ENCODE data around the gene ZNF492. TPM values are rescaled to one million over a fixed set of nuclear protein-coding genes. Genes with fewer than 3 reads are reported as not detected.

The ZNF492 gene
- total RNA-seq, 1 donor from 2014 or later: 0.11 TPM

Other genes starting within 250 kb of the ZNF492 start
- gene ZNF98, start 212.0 kb upstream of the ZNF492 start, total RNA-seq: 0.43 TPM
- 0.05 TPM for gene ZNF99, start 149.8 kb downstream of the ZNF492 start, total RNA-seq
- gene ZNF723, start 198.0 kb downstream of the ZNF492 start, total RNA-seq: not detected

All from Right ventricle myocardium superior (tissue), 1 donor.